HG03354 (cell line): Measurements from ENCODE around the gene EBF3.

ENCODE experiments used
- ATAC-seq: cut with Tn5 transposase; IDR thresholded peaks from one replicate; pipeline ENCODE4 v1.9.1; 2021; ENCODE audit warnings: mild to moderate bottlenecking; ENCODE audit not compliant: unreplicated experiment, poor library complexity, severe bottlenecking

Gene EBF3

DNA sequence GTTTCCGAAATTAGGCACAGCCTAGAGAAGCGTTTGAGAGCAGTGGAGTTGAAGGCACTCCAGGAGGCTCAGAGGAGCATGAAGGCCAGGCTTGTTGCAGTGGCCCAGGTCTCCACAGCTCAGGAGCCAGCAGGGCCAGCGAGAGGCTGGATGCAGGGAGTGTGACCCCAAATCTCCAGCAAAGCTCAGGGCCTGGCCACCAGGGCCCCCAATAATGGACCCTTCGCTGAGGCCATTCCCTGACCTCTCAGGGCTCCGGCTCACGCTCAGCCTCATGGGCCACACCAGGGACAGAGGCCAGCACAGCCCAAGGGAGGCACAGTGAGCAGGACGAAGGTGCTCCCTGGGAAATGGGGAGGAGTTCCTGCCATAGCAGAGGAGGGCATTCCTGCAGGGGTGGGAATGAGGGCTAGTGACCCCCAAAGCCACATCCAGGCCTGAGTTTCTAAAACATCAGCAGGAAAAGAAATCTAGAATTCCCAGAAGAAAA, 47.5 kb downstream of the EBF3 start:
- ATAC-seq, result no peak

DNA sequence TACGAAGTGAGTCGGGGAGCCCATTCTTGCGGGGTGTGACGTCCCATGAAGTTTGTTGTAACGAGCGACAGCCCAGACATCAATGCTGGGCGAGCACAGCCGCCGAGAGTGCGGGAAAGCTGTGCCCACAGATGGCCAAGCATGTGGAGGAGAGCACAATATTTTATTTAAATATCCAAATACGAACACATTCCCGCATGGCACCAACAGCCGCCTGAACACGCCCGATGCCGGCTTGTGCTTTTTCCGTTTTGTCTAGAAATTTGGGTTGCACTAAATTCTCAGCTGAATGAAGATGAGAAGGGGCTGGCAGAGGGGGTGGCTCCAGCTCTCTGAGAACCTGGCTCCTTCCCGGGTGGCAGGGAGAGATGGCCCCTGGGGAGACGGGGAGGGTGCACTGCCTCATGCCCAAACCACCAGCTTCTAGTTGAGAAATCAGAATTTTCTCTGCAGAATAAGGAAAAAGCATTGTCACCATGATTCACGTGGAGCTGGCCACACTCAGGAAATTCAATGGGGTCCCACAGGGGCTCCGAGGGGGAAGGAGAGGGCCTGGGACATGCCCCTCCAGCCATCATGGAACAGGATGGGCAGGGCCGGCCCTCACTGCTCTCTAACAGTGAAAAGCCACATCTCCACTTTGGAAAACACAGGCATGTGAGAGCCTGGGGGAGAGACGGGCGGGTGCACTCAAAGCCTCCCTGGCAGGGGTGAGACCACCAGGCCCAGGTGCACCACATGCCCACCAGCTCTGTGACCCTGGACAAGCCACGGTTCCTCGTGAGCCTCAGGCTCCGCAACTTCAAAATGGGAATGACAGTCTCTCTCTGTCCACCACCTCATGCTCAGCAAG, 48.3 kb downstream of the EBF3 start:
- no peak for ATAC-seq

DNA sequence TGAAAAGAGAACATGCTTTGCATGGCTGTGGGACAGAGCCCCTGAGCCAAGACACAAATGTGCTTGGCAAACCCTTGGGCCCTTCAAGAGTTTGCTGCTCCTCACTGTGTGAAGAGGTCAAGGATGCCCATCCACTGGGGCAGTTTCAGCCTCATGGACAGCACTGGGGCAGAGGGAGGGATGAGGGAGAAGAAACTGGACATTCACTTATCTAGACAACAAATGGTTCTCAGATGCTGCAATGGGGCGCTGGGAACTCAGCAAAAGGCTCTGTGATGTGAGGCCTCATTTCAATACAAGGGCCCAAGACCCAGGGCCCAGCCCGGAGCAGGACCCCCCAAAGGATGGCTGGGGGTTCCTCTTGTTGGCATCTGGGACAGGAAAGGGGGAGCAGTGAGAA, 49.1 kb downstream of the EBF3 start:
- ATAC-seq, result no peak

DNA sequence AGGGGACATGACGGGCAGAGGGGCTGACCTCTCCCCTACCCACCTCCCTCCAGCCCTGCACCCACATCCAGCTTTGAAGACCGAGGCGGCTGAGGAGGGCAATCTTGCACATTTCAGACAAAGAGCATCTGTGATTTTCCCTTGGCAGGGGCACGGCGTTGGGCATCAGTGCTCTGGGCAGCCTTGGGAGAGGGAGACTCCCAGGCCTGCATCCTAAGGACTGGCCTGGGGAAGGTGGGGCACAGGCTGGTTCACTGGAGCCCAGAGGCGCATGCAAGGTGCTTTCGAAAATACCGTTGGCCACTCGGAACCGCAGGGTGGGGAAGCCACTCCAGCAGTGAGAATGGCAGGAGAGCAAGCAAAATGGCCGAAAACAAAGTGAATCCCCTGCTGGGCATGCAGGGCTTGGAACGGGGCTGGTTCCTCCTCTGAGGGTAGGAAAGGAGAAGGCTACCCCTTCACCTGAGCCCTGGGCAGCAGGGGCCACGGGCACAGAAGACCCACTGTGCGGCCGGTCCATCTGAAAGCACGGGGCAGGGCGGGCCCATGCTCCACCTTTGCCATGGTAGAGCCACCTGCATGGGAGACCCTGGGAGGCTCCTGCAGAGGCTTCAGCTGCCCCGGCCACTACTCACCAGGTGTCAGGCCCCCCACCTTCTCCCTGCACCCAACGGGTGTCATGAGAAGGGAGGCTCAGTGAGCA, 49.8 kb downstream of the EBF3 start:
- ATAC-seq, result no peak

DNA sequence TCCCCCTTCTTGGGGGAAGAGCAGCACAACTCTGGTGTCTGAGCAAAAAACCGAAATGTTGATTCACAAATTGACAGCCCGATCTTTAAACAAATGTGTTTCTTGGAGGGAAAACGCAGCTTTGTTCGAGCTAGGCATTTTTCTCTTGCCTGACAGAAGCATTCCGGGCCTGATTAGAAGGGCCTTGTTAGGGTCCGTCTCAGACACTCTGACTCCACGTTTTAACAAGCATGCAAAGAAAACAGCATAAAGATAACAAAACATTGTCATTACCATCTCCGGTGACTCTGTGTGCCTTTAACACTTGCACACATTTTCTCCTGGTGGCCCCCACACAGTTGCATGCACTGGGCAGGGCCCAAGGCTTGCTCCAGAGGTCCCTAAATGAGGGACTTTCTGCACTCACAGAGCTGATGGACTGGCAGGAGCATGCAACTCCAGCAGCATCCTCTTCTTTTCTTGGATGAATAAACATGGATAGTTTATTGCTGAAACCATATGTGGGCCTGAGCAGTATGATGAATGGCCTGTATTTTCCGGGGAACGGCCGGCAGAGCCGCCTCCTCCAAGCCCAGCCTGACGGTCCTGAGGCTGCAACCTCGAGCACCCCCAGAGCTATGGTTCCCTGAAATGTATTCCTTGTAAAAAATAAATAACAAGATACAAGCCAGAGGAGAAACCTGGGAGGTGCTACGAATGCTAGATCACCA, 50.9 kb downstream of the EBF3 start:
- no peak for ATAC-seq

DNA sequence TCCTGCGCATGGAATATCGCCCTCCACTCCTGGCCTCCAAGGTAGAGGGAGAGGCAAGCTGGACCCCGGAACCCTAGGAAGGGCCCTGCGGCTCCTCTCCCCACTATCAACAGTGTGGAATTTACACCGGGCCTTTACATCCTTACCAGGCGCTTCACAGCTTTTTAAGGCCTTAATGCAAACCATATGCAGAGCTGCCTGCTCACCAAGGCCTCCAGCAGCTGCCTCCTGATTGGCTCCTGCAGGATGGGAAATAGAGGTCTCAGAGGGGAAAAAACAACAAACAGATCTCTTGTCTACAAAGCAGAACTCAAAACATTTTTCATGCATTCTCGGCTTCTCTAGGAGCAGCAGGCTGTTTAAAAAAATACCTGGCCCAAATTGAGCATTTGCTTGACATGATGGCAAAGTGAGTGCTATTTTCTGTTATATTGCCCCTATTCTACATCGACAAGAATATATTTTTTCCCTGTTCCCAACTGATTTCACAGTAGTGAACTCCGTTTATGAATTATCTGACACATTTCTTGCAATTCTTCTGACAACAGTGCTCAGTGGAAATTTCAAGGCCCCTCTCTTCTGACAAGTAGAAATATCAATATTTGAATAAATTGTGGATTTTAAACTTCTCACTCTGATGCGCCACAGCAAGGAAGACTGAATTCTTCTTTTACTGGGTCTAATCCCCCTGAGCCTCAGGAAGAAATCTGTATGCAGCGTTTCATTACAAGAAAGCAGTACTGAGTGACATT, 51.7 kb downstream of the EBF3 start:
- ATAC-seq, result no peak

DNA sequence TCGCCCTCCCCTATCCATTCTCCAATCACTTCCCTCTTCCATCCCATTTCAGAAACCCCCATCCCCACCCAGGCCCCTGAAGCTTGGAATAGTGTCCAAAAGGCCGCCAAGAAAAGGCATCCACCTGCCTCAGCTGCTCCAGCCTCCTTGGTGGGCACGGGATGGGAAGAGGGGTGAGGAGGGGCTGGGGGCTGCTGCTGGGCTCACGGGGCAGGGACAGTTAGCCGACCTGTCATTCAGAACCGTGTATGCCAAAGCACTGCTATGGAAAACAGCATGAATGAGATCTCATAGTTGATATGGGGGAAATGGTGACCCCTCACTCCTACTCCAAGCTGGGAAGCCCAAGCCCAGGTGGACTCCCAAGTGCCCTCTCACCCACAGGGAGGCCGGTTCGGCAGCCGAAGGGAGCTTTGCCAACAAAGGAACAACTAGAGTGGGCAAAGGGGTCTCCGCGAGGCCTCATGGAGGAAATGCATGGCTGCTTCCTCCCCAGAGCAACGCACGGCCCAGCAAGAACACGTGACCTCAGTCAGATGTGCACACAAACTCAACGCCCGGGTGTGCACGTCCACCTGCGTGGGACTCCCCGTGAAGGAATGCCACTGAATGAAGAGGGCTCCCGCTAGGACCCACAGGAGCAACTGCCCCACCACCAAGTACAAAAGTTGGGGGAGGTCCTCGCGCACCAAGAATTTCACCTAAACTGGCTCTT, 52.5 kb downstream of the EBF3 start:
- ATAC-seq, result no peak

DNA sequence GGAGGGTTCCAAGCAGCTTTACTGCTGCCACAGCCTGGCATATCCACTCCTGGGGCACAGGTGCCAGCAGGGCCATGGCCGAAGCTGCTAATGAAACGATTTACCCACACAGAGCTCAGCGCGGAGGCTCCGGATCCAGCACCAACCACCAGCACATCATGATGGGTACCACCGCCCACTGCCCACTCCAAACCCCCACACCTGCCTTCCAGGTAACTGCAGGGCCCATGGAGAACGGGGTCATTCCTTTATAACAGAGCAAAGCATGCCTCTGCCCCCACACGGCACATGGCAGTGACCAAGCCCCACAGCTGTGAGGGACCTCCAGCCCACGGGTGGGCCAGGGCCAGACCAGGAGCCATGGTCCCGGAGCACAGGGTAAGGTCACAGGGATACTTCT, 53.2 kb downstream of the EBF3 start:
- ATAC-seq, result no peak

DNA sequence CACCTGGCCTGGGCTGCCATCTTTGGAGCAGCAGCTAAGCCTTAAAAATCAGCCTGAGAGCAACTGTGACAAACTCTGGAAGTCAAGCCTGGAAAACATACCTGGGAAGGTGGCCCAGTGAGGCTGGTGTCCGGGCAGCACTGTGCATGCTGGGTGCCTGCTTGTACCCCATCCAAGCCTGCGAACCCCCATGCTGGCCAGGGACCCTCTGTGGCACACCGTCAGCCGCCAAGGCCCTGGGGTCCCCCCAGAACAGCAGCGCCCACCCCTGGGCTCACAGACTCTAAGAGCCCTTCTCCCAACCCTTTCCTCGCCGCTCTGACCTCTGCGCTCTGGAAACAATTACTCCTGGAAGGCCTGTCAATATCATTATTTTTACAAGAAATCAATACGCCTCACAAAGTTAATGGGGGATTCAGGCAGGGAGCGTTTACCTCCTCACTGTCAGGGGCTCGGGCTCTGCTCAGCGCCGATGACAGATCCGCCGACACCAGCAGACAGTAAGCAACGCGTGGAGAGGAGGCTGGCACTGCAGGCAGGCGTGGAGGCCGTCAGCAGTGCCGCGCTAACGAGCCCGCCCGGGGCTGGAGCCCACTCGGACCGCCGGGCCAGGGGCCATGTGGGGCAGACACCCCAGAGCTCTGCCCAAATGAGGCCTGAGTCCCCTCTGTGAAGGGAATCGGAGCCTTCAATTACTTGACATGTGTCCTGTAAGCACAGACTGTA, 54.4 kb downstream of the EBF3 start:
- ATAC-seq, result no peak

DNA sequence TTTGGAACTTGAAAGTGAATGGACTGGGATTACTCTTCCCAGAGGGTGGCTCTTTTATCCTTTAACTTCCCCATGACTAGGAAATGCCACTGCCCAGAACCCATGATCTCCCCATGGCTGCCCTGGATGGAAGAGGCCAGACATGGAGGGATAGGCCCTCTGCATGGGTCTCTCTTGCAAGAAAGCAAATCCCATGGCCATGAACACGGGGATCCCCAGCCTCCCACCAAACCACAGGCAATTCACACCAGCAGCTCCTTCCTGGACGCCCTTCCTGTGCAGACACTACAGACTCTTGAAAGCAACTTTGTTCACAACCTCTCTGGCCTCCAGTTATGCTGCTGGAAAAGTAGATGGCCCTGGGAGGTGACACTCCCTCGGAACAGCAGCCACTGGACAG, 55.0 kb downstream of the EBF3 start:
- no peak for ATAC-seq

DNA sequence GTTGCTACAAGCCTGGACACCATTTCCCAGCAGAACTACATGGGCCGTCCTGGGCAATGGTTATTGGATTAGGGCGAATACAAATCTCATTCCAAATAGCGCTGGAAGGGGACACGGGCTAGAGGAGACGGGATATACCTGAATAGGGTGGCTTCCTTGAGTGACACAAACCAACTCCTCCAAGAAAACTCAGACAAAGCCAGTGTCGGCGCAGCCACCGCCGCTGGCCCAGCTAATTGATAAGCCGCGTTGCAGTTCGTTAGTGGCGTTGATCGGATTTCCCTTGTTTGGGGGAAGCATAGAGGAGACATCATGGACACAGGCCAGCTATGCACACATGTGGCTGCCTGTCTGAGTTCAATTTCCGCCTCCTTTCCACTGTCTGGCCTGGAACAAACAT, 55.7 kb downstream of the EBF3 start:
- ATAC-seq, result no peak

DNA sequence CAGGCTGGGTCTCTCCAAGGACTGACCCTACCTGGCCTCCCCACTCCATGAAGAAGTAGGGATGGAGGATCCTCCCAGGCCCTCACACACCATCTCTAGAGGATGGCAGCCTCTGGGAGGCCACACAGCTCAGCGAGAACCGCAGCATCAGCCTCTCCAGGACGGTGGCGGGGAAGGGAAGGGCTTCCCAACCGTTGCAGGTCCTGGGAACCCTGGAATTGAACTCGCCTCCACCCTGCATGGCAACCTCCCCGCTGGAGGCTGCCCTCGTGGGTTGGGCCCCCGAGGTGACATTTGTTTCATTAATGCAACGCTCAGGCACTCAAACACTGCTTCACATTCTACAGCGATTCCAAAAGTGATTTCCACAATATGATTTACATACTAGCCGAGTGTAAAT, 58.5 kb downstream of the EBF3 start:
- no peak for ATAC-seq

DNA sequence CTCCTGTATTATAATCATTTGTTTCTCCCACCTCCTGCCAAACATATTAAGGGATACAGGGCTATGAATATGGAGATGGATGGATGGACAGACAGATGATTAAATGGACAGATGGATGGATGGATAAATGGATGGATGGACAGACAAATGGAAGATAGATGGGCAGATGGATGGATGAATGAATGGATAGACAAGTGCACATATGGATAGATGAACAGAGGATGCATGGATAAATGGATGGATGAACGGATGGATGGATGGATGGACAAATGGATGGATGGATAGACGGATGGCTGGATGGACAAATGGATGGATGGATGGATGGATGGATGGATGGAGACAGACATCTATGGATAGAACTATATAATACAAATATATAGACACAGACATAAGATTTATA, 59.8 kb downstream of the EBF3 start:
- no peak for ATAC-seq

DNA sequence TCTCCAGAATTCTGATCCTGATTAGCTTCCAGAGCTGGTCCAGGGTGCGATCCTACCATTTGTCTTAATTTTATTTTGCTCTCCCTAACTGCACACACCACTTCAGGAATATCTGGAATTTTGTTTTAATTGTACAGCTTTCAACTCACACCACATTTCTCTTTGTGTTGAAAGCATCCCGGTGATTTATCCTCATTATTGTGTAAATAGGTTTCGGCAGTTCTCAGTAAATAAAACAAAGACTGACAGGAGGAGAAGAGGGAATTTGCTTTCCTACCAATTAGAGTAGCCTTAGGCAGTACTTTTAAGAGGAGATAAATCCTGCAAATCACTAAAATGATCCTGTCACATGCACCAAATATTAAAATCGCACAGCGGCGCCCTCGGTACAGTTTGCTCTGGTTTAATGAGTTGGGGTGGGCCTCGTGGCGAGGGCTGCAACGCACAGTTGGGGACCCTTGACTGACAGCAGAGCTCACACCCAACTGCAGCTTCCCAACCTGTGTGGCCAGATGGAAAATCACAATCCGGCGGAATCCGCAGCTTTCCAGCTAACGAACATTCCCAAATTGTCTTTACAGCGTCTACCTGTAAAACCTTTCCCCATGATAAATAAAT, 62.6 kb downstream of the EBF3 start:
- no peak for ATAC-seq

DNA sequence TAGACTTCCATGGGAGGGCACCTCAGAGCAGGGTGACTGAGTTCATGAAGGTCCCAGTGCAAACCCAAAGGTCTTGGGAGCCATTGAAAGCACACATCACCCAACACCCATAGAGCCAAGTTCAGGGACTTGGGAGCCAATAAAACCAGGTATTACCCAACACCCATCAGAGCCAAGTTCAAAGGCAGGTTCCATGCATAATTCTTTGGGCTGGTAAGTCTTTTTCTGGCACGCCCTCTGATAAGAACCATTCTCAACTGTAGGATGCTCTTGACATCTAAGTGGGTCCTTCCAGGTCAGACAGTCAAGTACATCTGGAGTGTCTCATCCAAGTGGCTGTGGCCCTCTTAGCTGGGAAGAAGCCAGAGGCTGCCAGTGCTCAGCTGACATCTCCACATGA, 63.2 kb downstream of the EBF3 start:
- no peak for ATAC-seq

DNA sequence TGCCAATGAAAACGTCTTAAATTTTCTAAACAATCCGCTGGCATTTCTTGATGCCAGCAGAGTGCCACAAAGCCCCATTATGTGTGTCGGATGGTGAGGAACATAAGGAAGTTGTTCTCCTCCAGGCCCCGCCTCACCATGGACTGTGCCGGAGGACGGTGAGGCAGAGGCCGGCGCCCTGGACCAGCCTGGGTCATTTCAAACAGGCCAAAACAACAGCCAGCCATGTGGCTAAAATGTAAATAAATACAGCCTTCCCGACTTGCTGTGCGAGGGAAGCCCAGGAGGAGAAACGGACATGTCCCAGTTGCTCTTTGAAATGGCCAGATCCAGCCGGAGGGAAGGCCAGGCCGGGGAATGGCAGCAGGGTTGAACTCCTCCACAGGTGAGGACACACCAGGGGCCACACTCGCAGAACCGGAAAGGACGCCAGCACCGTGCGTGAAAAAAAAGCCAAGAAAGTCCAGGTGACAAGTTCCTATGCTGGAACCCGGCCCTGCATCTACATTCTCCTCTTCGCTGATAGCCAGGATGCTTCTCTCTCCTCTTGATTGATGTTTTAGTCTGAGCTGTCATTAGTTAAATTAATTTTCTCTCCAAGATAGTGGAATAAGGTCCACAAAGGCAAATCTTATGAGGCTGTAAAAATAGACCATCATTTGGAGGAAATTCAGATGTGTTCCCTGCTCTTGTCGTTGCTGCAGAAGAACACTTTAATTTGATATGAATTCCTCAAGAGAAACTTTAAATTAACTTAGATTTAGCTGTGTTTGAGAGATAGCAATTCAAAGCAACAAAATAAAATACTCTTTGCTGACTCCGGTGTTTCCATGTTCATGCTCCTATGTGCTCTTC, 64.6 kb downstream of the EBF3 start:
- ATAC-seq, result no peak

DNA sequence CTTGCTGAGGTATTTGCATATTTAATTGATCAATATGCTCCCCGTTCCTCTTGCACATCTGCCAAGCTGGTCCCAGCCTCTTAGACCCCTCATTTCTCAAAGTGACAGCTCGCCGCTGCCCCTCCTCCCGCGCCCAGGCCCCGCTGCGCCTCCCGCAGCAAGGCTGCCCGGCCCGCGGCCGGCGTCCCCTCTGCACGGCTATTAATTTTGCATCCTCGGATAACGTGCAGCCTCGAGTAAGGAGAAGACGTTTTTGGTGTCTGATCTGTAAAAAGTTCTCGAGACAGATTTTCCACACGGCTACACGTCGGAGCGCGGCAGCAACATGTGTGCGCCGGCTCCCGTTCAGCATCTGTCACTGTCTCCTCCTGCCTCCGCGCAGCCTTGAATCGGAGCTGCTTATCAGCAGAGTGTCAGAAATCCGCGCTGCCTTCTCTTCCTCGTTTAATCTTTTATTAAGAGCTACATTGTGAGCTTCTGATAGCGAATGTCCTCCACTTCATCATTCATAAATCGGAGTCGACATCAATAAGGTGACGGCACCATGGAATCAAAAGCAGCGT, 65.3 kb downstream of the EBF3 start:
- no peak for ATAC-seq
